Type B pancreatic cell (in vitro differentiated cells): Measurements from ENCODE around the gene RAB3A. TPM values are rescaled to one million over a fixed set of nuclear protein-coding genes. Genes with fewer than 3 reads are reported as not detected.
A peak's percentile ranks its signal among the peaks of the same experiment; 100 is the strongest.

Experiments
- DNase-seq: peaks from one replicate; pipeline ENCODE4 v3.0.0; 2021; ENCODE audit warnings: mixed read lengths; ENCODE audit not compliant: unreplicated experiment; ENCODE audit errors: extremely low spot score
- H3K27ac Mint-ChIP-seq: 2 replicates; pipeline ENCODE4 v1.8.0; 2021; ENCODE audit warnings: mild to moderate bottlenecking, mixed read lengths
- H3K27me3 Mint-ChIP-seq: 2 replicates; pipeline ENCODE4 v1.8.0; 2021; ENCODE audit warnings: mixed read lengths
- H3K36me3 Mint-ChIP-seq: 2 replicates; pipeline ENCODE4 v1.8.0; 2021; ENCODE audit warnings: mixed read lengths
- H3K4me1 Mint-ChIP-seq: one replicate; pipeline ENCODE4 v1.8.0; 2021; ENCODE audit warnings: mixed read lengths; ENCODE audit not compliant: unreplicated experiment
- H3K4me3 Mint-ChIP-seq: 2 replicates; pipeline ENCODE4 v1.8.0; 2021; ENCODE audit warnings: mild to moderate bottlenecking, mixed read lengths
- H3K9me3 Mint-ChIP-seq: 2 replicates; pipeline ENCODE4 v1.8.0; 2021; ENCODE audit warnings: mixed read lengths
- total RNA-seq: library from RNA; stranded (reverse); gene quantifications from 2 replicates; pipeline ENCODE4 v1.2.1, GENCODE V29; 2021; ENCODE audit warnings: low replicate concordance
- TF ChIP-seq, protein P1 (sequence below): fragments of 200-600 bp; sonication (generic); conservative IDR thresholded peaks from 2 replicates; pipeline ENCODE4 v1.5.0; 2021; ENCODE audit warnings: antibody characterized with exemption, mild to moderate bottlenecking

RAB3A gene
- total RNA-seq, 1 donor from 2014 or later = 8.7 TPM

DNA sequence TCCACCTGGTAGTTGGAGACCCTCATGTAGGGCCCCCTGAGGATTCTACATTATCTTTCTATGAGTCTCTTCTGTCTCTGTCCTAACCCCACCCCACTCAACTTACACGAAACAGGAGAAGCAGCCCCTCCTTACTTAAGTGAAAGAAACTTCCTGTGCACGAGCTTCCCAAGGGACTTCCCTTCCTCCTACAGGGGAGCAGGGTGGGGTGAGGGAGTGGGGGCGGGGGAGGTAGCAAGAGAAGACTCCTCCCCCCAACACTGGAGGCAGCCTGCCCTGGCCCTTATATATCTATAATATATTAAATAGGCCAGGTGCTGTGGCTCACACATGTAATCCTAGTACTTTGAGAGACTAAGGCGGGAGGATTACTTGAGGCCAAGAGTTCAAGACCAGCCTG is 27.9 kb upstream of the RAB3A start:
- Mint-ChIP-seq H3K4me3 (no peak overlapping the region), H3K4me1 (no peaks in the 10 kb centered on the region), H3K27ac (no peak overlapping the region), H3K27me3 (peaks cover 69% of the 10 kb centered on the region), H3K9me3 (peaks cover 6% of the 10 kb centered on the region), H3K36me3 (no peaks in the 10 kb centered on the region)
- TF ChIP-seq, protein P1, sequence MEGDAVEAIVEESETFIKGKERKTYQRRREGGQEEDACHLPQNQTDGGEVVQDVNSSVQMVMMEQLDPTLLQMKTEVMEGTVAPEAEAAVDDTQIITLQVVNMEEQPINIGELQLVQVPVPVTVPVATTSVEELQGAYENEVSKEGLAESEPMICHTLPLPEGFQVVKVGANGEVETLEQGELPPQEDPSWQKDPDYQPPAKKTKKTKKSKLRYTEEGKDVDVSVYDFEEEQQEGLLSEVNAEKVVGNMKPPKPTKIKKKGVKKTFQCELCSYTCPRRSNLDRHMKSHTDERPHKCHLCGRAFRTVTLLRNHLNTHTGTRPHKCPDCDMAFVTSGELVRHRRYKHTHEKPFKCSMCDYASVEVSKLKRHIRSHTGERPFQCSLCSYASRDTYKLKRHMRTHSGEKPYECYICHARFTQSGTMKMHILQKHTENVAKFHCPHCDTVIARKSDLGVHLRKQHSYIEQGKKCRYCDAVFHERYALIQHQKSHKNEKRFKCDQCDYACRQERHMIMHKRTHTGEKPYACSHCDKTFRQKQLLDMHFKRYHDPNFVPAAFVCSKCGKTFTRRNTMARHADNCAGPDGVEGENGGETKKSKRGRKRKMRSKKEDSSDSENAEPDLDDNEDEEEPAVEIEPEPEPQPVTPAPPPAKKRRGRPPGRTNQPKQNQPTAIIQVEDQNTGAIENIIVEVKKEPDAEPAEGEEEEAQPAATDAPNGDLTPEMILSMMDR = no peak
- no peak for DNase-seq

DNA sequence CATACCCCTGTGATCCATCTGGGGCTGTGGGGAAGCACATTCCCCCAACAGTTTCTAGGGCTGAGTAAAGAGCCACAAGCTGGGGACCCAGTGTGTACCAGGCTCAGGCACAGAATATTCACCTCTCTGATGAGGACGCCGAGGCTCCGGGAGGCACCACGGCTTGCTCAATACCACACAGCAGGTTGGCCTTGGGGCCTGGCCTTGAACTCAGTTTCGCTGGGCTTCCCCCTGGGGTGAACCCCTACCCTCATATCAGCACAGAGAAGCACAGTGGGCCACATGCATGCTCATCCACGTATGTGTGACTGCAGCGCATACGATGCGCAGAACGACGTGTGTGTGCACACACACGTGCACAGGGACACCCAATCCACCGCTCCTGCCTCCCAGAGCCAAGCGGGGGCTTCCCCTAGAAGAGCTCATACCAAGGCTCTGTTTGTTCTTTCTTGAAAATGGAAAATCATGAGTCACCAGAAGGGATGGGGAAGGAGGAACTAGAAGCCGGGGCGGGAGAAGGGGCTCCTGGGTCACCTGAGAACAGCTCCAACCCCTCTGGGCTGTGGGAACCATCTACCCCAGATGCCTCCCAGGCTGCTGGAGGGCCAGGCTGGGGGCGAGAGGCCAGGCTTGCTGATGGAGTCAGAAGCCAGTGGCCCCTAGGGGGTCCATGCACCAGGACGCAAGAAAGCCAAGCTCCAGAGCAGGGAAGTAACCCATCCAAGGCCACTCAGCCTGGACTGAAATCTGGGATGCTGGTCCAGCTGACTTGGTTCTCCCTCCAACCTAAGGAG is 27.3 kb upstream of the RAB3A start:
- H3K27ac Mint-ChIP-seq = no peak overlapping the region
- H3K27me3 Mint-ChIP-seq = peaks cover 69% of the 10 kb centered on the region
- H3K36me3 Mint-ChIP-seq = no peaks in the 10 kb centered on the region
- no peaks in the 10 kb centered on the region for H3K4me1 Mint-ChIP-seq
- no peak for DNase-seq
- peaks cover 6% of the 10 kb centered on the region for H3K9me3 Mint-ChIP-seq
- H3K4me3 Mint-ChIP-seq = no peak overlapping the region
- TF ChIP-seq, protein P1 = no peak

DNA sequence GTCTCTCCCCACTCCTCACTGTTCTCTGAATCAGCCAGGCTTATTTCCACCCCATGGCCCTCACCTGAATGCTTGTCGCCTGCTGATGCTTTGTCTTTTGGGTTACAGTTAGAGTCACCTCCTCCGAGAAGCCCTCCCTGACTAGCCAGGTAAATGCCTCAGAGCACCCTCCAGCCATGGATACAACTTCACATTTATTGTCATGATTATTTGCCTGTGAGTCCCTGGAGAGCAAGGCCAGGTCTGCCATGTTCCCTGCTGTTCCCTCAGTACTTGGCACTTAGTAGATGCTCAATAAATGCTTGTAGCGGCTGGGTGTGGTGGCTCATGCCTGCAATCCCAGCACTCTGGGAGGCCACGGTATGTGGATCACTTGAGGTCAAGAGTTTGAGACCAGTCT is 26.1 kb upstream of the RAB3A start:
- TF ChIP-seq, protein P1 = no peak
- Mint-ChIP-seq H3K9me3 (peaks cover 6% of the 10 kb centered on the region), H3K27ac (no peak overlapping the region), H3K4me1 (no peaks in the 10 kb centered on the region), H3K27me3 (peaks cover 67% of the 10 kb centered on the region), H3K4me3 (no peak overlapping the region), H3K36me3 (no peaks in the 10 kb centered on the region)
- DNase-seq = no peak

DNA sequence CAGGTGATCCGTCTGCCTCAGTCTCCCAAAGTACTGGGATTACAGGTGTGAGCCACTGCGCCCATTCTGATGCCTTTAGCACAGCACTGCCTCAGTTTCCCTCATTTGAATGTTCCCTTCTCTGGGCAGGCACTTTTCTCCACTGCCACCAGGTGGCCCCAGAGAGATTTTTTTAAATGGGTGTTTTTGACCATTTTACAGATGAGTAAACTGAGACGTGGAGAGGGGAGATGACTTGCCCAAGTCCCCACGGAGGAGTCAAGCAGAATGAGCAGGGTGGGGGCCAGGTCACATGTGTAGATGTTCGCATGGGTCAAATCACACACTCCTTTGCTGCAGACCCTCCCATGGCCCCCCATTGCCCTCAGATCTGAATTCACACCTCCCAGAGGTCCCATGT is 25.6 kb upstream of the RAB3A start:
- H3K4me1 Mint-ChIP-seq = peaks cover 4% of the 10 kb centered on the region
- no peak overlapping the region for H3K27ac Mint-ChIP-seq
- TF ChIP-seq, protein P1 = peak; percentile 66
- no peaks in the 10 kb centered on the region for H3K36me3 Mint-ChIP-seq
- H3K4me3 Mint-ChIP-seq = no peak overlapping the region
- peaks cover 68% of the 10 kb centered on the region for H3K27me3 Mint-ChIP-seq
- peaks cover 6% of the 10 kb centered on the region for H3K9me3 Mint-ChIP-seq
- no peak for DNase-seq

DNA sequence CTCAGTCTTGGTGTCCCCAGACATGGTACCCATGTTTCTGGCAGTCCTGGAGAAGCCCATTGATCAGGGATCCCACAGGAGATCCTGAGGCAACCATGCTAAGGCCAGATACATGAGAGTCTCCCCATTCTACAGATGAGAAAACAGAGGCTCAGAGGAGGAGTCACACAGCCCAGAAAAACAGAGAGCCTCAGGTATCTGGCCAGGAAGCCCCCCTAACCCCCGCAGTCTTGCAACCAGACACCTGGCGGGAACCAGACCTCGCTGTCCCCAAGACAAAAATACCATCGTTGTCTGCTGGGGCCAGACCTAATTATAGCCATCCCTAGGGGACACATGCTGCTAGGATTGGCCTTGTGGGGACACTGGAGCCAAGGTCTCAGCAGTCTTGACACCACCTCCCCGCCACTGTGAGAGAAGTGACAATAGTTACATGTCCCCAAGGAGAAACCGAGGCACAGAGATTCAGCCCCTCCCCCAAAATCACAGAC is 24.0 kb upstream of the RAB3A start:
- H3K4me1 Mint-ChIP-seq = peaks cover 8% of the 10 kb centered on the region
- no peak overlapping the region for H3K27ac Mint-ChIP-seq

More for the DNA sequence above, 24.0 kb upstream of the RAB3A start:
- Mint-ChIP-seq H3K4me3 (no peak overlapping the region), H3K27me3 (peaks cover 67% of the 10 kb centered on the region), H3K36me3 (no peaks in the 10 kb centered on the region), H3K9me3 (no peaks in the 10 kb centered on the region)
- DNase-seq = no peak
- TF ChIP-seq, protein P1 = no peak
